Vagina (tissue), 2 donors: Measurements from ENCODE around the gene CGNL1.

ENCODE experiments used
- CTCF ChIP-seq, 3 experiments: fragments of 450-650 bp in 2 of 3; fragments of 200-600 bp in 1 of 3; sonication (generic) in 1 of 3; IDR thresholded peaks; one replicate each; pipeline ENCODE4 v1.5.1; 2017 to 2019; ENCODE audit warnings: antibody characterized with exemption in 3 of 3, mild to moderate bottlenecking in 2 of 3, moderate library complexity in 2 of 3
- POLR2A ChIP-seq, 2 donors: fragments of 450-650 bp; IDR thresholded peaks; one replicate each; pipeline ENCODE4 v1.6.1; 2017; ENCODE audit warnings: antibody characterized with exemption in 2 of 2, mild to moderate bottlenecking in 2 of 2, moderate library complexity in 2 of 2

GRCh38 chr15:57364282-57365007, 11.9 kb upstream of the CGNL1 start:
- peak in 1 of 3 experiments; percentile 16 for TF ChIP-seq CTCF (IDR thresholded peaks at IDR 0.05)
- no peak for TF ChIP-seq POLR2A (IDR thresholded peaks at IDR 0.05)
